Panc1 (cell line): ENCODE results near the gene LRIG2.
"Not testable (repeated sequence)": the region's sequence is repeated elsewhere in the genome, so short reads cannot be mapped to it uniquely, and the experiment has no call there.

ENCODE experiments used
- POLR2AphosphoS5 ChIP-seq: IDR thresholded peaks from 2 replicates; pipeline ENCODE4 v1.6.1; 2012; ENCODE audit warnings: mild to moderate bottlenecking, low read depth, low read length, moderate library complexity
- TF ChIP-seq, protein P1 (sequence below): fragments of 450-650 bp; IDR thresholded peaks from 2 replicates; pipeline ENCODE4 v1.5.1; 2017; ENCODE audit warnings: mild to moderate bottlenecking

DNA sequence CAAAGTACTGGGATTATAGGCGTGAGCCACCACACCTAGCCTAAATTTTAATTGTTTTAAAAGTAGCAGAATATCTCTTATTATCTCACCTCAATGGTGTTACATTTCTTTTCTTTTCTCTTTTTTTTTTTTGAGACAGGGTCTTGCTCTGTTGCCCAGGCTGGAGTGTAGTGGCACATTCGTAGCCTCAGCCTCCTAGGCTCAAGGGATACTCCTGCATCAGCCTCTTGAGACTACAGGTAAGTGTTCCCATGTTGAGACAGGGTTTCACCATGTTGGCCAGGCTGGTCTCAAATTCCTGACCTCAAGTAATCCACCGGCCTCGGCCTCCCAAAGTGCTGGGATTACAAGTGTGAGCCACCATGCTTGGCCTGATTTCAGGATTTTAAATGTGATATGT is 49.7 kb upstream of the LRIG2 start:
- TF ChIP-seq POLR2AphosphoS5: not testable (repeated sequence)
- TF ChIP-seq, protein P1, sequence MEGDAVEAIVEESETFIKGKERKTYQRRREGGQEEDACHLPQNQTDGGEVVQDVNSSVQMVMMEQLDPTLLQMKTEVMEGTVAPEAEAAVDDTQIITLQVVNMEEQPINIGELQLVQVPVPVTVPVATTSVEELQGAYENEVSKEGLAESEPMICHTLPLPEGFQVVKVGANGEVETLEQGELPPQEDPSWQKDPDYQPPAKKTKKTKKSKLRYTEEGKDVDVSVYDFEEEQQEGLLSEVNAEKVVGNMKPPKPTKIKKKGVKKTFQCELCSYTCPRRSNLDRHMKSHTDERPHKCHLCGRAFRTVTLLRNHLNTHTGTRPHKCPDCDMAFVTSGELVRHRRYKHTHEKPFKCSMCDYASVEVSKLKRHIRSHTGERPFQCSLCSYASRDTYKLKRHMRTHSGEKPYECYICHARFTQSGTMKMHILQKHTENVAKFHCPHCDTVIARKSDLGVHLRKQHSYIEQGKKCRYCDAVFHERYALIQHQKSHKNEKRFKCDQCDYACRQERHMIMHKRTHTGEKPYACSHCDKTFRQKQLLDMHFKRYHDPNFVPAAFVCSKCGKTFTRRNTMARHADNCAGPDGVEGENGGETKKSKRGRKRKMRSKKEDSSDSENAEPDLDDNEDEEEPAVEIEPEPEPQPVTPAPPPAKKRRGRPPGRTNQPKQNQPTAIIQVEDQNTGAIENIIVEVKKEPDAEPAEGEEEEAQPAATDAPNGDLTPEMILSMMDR: not testable (repeated sequence)
